ENCODE measurements around the gene MAP3K13. TPM values are rescaled to one million over a fixed set of nuclear protein-coding genes. Genes with fewer than 3 reads are reported as not detected.

The MAP3K13 gene
- total and polyA plus RNA-seq, 2 of the 13 experiments (the other 11 are each of a cell fraction or from before 2014, with no cell fraction given), result 24.2 to 26.5 TPM

DNA sequence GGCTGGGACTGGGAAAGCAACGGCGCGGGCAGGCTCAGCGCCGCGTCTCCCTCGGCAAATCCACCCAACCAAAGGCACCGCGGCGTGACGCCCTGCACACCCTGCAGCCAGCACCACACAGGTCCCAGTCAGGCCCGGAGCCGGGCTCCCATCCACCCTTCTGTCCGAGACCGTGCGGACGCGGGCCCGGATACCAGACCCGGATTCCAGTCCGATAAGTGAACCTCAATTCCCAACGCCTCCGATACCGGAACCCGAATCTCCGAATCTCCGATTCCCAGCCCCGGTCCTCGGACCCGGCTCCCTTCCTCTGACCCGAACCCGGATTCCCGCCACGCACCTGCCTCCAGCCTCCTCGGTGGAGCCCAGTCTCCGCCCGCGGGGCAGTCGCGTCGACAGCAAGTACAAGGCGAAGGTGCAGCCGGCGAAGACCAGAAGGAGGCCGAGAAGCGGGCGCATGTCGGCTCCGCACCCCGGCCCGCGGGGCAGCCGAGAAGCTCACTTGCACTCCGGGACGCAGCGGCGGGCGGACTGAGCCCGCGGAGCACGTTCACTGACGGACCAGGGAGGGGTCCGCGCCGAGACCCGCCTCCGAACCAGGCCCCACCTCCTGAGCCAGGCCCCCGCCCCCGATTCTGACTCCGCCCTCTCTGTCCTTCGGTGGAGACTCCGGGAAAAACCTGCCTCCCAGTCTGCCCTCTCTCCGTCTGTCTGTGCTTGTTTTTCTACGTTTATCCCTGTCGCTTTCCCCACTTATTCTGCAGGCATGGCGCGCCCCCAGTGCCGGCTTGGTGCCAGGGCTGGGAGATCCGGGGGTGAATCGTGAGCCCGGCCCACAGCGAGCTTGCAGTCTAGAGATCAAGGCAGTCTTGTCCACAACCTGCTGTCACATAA lies 135.8 kb downstream of the MAP3K13 start, which contains the start of gene TMEM41A (continued):
- no peak for TF ChIP-seq SCMH1 (CRISPR knock-in tag; IDR thresholded peaks at IDR 0.05; ENCODE audit: borderline replicate concordance)
- peak; percentile 100 for TF ChIP-seq POGK (CRISPR knock-in tag; conservative IDR thresholded peaks at IDR 0.05)
- TF ChIP-seq ZMYM4 (CRISPR knock-in tag; IDR thresholded peaks at IDR 0.05), result peak; percentile 94
- TF ChIP-seq, protein P1, sequence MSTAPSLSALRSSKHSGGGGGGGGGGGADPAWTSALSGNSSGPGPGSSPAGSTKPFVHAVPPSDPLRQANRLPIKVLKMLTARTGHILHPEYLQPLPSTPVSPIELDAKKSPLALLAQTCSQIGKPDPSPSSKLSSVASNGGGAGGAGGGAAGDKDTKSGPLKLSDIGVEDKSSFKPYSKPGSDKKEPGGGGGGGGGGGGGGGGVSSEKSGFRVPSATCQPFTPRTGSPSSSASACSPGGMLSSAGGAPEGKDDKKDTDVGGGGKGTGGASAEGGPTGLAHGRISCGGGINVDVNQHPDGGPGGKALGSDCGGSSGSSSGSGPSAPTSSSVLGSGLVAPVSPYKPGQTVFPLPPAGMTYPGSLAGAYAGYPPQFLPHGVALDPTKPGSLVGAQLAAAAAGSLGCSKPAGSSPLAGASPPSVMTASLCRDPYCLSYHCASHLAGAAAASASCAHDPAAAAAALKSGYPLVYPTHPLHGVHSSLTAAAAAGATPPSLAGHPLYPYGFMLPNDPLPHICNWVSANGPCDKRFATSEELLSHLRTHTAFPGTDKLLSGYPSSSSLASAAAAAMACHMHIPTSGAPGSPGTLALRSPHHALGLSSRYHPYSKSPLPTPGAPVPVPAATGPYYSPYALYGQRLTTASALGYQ (CRISPR knock-in tag; IDR thresholded peaks at IDR 0.05), result no peak
- TF ChIP-seq ZNF761 (CRISPR knock-in tag; conservative IDR thresholded peaks at IDR 0.05), result peak; percentile 87
- peak; percentile 80 for TF ChIP-seq GLI4 (CRISPR knock-in tag; IDR thresholded peaks at IDR 0.05; ENCODE audit: borderline replicate concordance)
- no peak for TF ChIP-seq ATF1 (CRISPR knock-in tag; IDR thresholded peaks at IDR 0.05)
- TF ChIP-seq, protein P2, sequence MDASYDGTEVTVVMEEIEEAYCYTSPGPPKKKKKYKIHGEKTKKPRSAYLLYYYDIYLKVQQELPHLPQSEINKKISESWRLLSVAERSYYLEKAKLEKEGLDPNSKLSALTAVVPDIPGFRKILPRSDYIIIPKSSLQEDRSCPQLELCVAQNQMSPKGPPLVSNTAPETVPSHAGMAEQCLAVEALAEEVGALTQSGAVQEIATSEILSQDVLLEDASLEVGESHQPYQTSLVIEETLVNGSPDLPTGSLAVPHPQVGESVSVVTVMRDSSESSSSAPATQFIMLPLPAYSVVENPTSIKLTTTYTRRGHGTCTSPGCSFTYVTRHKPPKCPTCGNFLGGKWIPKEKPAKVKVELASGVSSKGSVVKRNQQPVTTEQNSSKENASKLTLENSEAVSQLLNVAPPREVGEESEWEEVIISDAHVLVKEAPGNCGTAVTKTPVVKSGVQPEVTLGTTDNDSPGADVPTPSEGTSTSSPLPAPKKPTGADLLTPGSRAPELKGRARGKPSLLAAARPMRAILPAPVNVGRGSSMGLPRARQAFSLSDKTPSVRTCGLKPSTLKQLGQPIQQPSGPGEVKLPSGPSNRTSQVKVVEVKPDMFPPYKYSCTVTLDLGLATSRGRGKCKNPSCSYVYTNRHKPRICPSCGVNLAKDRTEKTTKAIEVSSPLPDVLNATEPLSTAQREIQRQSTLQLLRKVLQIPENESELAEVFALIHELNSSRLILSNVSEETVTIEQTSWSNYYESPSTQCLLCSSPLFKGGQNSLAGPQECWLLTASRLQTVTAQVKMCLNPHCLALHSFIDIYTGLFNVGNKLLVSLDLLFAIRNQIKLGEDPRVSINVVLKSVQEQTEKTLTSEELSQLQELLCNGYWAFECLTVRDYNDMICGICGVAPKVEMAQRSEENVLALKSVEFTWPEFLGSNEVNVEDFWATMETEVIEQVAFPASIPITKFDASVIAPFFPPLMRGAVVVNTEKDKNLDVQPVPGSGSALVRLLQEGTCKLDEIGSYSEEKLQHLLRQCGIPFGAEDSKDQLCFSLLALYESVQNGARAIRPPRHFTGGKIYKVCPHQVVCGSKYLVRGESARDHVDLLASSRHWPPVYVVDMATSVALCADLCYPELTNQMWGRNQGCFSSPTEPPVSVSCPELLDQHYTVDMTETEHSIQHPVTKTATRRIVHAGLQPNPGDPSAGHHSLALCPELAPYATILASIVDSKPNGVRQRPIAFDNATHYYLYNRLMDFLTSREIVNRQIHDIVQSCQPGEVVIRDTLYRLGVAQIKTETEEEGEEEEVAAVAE (CRISPR knock-in tag; IDR thresholded peaks at IDR 0.05; ENCODE audit: borderline replicate concordance), result no peak
- TF ChIP-seq POLR2A (IDR thresholded peaks at IDR 0.05; ENCODE audit: insufficient read depth in 1 of 2, low read depth in 2 of 2, low read length in 2 of 2), result peak; percentile 91 to 92
- peak; percentile 94 for TF ChIP-seq ZFX (CRISPR knock-in tag; IDR thresholded peaks at IDR 0.05; ENCODE audit: low read depth)
- TF ChIP-seq LCORL (IDR thresholded peaks at IDR 0.05), result no peak
- TF ChIP-seq LCORL (CRISPR knock-in tag; IDR thresholded peaks at IDR 0.05), result peak; percentile 92
- TF ChIP-seq FOXJ3 (CRISPR knock-in tag; IDR thresholded peaks at IDR 0.05; ENCODE audit: borderline replicate concordance), result 0 out of 2 replicates have a peak, but pooled peaks have one; percentile 28
- no peak for TF ChIP-seq PCBP2 (optimal IDR thresholded peaks at IDR 0.05; ENCODE audit: low read depth, low read length, poor library complexity, severe bottlenecking)
- peak; percentile 95 for TF ChIP-seq ARNT2 (CRISPR knock-in tag; IDR thresholded peaks at IDR 0.05; ENCODE audit: low read depth)
- TF ChIP-seq NCOA1 (CRISPR knock-in tag; IDR thresholded peaks at IDR 0.05), result peak; percentile 57; the same call in 1 of the 2 replicates
- TF ChIP-seq NCOA2 (CRISPR knock-in tag; IDR thresholded peaks at IDR 0.05), result peak; percentile 66
- peak; percentile 80 for TF ChIP-seq HOXA5 (CRISPR knock-in tag; IDR thresholded peaks at IDR 0.05)
- peak; percentile 98 for TF ChIP-seq KDM3A (CRISPR knock-in tag; IDR thresholded peaks at IDR 0.05; ENCODE audit: low read depth)
- TF ChIP-seq ZNF432 (CRISPR knock-in tag; IDR thresholded peaks at IDR 0.05; ENCODE audit: borderline replicate concordance), result no peak
- TF ChIP-seq, protein P3, sequence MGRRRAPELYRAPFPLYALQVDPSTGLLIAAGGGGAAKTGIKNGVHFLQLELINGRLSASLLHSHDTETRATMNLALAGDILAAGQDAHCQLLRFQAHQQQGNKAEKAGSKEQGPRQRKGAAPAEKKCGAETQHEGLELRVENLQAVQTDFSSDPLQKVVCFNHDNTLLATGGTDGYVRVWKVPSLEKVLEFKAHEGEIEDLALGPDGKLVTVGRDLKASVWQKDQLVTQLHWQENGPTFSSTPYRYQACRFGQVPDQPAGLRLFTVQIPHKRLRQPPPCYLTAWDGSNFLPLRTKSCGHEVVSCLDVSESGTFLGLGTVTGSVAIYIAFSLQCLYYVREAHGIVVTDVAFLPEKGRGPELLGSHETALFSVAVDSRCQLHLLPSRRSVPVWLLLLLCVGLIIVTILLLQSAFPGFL (CRISPR knock-in tag; IDR thresholded peaks at IDR 0.05), result no peak

Data from HepG2 (cell line).